Measurements from ENCODE around the gene ZNF837. TPM values are rescaled to one million over a fixed set of nuclear protein-coding genes. Genes with fewer than 3 reads are reported as not detected.

ZNF837 gene
- total and polyA plus RNA-seq, 2 of the 13 experiments (the other 11 are each of a cell fraction or from before 2014, with no cell fraction given): 0.29 to 1.3 TPM

- TF ChIP-seq GMEB1 (CRISPR knock-in tag; IDR thresholded peaks at IDR 0.05; ENCODE audit: borderline replicate concordance): peak; percentile 96
- TF ChIP-seq CREB3 (CRISPR knock-in tag; IDR thresholded peaks at IDR 0.05): no peak
- TF ChIP-seq MAFF (IDR thresholded peaks at IDR 0.05; ENCODE audit: low read depth, low read length): no peak
- peak; percentile 94; the same call in 1 of the 2 replicates for TF ChIP-seq DNMT1 (CRISPR knock-in tag; IDR thresholded peaks at IDR 0.05)
- TF ChIP-seq MTF2 (CRISPR knock-in tag; IDR thresholded peaks at IDR 0.05; ENCODE audit: borderline replicate concordance): peak; percentile 97
- peak; percentile 93 for TF ChIP-seq ZNF891 (CRISPR knock-in tag; IDR thresholded peaks at IDR 0.05)
- no peak for TF ChIP-seq MZF1 (CRISPR knock-in tag; IDR thresholded peaks at IDR 0.05; ENCODE audit: borderline replicate concordance)
- TF ChIP-seq, protein P1, sequence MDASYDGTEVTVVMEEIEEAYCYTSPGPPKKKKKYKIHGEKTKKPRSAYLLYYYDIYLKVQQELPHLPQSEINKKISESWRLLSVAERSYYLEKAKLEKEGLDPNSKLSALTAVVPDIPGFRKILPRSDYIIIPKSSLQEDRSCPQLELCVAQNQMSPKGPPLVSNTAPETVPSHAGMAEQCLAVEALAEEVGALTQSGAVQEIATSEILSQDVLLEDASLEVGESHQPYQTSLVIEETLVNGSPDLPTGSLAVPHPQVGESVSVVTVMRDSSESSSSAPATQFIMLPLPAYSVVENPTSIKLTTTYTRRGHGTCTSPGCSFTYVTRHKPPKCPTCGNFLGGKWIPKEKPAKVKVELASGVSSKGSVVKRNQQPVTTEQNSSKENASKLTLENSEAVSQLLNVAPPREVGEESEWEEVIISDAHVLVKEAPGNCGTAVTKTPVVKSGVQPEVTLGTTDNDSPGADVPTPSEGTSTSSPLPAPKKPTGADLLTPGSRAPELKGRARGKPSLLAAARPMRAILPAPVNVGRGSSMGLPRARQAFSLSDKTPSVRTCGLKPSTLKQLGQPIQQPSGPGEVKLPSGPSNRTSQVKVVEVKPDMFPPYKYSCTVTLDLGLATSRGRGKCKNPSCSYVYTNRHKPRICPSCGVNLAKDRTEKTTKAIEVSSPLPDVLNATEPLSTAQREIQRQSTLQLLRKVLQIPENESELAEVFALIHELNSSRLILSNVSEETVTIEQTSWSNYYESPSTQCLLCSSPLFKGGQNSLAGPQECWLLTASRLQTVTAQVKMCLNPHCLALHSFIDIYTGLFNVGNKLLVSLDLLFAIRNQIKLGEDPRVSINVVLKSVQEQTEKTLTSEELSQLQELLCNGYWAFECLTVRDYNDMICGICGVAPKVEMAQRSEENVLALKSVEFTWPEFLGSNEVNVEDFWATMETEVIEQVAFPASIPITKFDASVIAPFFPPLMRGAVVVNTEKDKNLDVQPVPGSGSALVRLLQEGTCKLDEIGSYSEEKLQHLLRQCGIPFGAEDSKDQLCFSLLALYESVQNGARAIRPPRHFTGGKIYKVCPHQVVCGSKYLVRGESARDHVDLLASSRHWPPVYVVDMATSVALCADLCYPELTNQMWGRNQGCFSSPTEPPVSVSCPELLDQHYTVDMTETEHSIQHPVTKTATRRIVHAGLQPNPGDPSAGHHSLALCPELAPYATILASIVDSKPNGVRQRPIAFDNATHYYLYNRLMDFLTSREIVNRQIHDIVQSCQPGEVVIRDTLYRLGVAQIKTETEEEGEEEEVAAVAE (CRISPR knock-in tag; IDR thresholded peaks at IDR 0.05; ENCODE audit: borderline replicate concordance): peak; percentile 94
- TF ChIP-seq NR2F2 (IDR thresholded peaks at IDR 0.05; ENCODE audit: borderline replicate concordance, low read depth): no peak
- TF ChIP-seq, protein P2, sequence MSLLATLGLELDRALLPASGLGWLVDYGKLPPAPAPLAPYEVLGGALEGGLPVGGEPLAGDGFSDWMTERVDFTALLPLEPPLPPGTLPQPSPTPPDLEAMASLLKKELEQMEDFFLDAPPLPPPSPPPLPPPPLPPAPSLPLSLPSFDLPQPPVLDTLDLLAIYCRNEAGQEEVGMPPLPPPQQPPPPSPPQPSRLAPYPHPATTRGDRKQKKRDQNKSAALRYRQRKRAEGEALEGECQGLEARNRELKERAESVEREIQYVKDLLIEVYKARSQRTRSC (CRISPR knock-in tag; IDR thresholded peaks at IDR 0.05; ENCODE audit: low read depth): no peak
- TF ChIP-seq MTA1 (CRISPR knock-in tag; IDR thresholded peaks at IDR 0.05; ENCODE audit: borderline replicate concordance): peak; percentile 87; the same call in 1 of the 2 replicates
- TF ChIP-seq TERF1 (CRISPR knock-in tag; IDR thresholded peaks at IDR 0.05): no peak
- peak; percentile 95 for TF ChIP-seq POLR2G (IDR thresholded peaks at IDR 0.05; ENCODE audit: low read depth, low read length)
- TF ChIP-seq MTF1 (CRISPR knock-in tag; IDR thresholded peaks at IDR 0.05): 0 out of 2 replicates have a peak, but pooled peaks have one; percentile 63
- no peak for TF ChIP-seq ZBTB34 (CRISPR knock-in tag; IDR thresholded peaks at IDR 0.05)
- TF ChIP-seq ZNF382 (CRISPR knock-in tag; IDR thresholded peaks at IDR 0.05; ENCODE audit: borderline replicate concordance): no peak
Observed at GRCh38 chr19:58380662-58381459, at the start of gene ZNF837 (continued).
